Tibial nerve (tissue), 4 donors: Measurements from ENCODE around the gene MPP7. TPM values are rescaled to one million over a fixed set of nuclear protein-coding genes. Genes with fewer than 3 reads are reported as not detected.
"Not testable (repeated sequence)": the region's sequence is repeated elsewhere in the genome, so short reads cannot be mapped to it uniquely, and the experiment has no call there.

Source experiments
- DNase-seq, 2 donors: peaks; one replicate each; pipeline ENCODE4 v3.0.0-alpha.2; 2019; ENCODE audit warnings: low spot score in 2 of 2
- H3K27ac ChIP-seq, 4 donors: fragments of 200-600 bp; sonication (generic) in 3 of 4; one replicate each; pipeline ENCODE4 v1.5.1; 2017 to 2019; ENCODE audit warnings: mild to moderate bottlenecking in 1 of 4
- H3K27me3 ChIP-seq, 2 donors: fragments of 200-600 bp; sonication (generic) in 1 of 2; one replicate each; pipeline versions ENCODE4 v1.5.1 to v1.6.0; 2017 to 2019
- H3K36me3 ChIP-seq, 3 donors: fragments of 200-600 bp; sonication (generic); one replicate each; pipeline ENCODE4 v1.5.1; 2018 to 2019
- H3K4me1 ChIP-seq, 4 donors: fragments of 200-600 bp; sonication (generic) in 3 of 4; one replicate each; pipeline ENCODE4 v1.5.1; 2017 to 2019
- H3K4me3 ChIP-seq, 4 donors: fragments of 200-600 bp; sonication (generic) in 3 of 4; one replicate each; pipeline ENCODE4 v1.5.1; 2017 to 2019; ENCODE audit warnings: mild to moderate bottlenecking in 1 of 4, moderate library complexity in 1 of 4
- H3K9me3 ChIP-seq, 4 donors: fragments of 200-600 bp; sonication (generic) in 3 of 4; one replicate each; pipeline ENCODE4 v1.5.1; 2017 to 2019
- EP300 ChIP-seq, 2 donors: sonication (generic); formaldehyde crosslinking; IDR thresholded peaks; one replicate each; pipeline ENCODE4 v1.6.1; 2017; ENCODE audit warnings: antibody characterized with exemption in 2 of 2, mild to moderate bottlenecking in 1 of 2
- POLR2A ChIP-seq, 2 donors: fragments of 450-650 bp; IDR thresholded peaks; one replicate each; pipeline ENCODE4 v1.6.1; 2017; ENCODE audit warnings: antibody characterized with exemption in 2 of 2, mild to moderate bottlenecking in 2 of 2, moderate library complexity in 2 of 2
- WGBS, 2 donors: methylation state at CpG; one replicate each; pipeline ENCODE4 v1.1.5; 2018; 5-methylcytosine and 5-hydroxymethylcytosine counted together
- total RNA-seq, 4 donors: library from RNA; depleted of rRNA; stranded (reverse); fragments of >200 nt; gene quantifications; one replicate each; pipeline ENCODE4 v1.1.0, GENCODE V29; 2016
- TF ChIP-seq, protein P1 (sequence below), 5 experiments: fragments of 200-600 bp in 3 of 5; fragments of 450-650 bp in 2 of 5; sonication (generic) in 3 of 5; IDR thresholded peaks; one replicate each; pipeline ENCODE4 v1.5.1; 2016 to 2019; ENCODE audit warnings: antibody characterized with exemption in 5 of 5, mild to moderate bottlenecking in 3 of 5, moderate library complexity in 2 of 5

The MPP7 gene
- total RNA-seq, 4 donors from 2014 or later, result 1.5 to 8.4 (median 4.3) TPM

DNA sequence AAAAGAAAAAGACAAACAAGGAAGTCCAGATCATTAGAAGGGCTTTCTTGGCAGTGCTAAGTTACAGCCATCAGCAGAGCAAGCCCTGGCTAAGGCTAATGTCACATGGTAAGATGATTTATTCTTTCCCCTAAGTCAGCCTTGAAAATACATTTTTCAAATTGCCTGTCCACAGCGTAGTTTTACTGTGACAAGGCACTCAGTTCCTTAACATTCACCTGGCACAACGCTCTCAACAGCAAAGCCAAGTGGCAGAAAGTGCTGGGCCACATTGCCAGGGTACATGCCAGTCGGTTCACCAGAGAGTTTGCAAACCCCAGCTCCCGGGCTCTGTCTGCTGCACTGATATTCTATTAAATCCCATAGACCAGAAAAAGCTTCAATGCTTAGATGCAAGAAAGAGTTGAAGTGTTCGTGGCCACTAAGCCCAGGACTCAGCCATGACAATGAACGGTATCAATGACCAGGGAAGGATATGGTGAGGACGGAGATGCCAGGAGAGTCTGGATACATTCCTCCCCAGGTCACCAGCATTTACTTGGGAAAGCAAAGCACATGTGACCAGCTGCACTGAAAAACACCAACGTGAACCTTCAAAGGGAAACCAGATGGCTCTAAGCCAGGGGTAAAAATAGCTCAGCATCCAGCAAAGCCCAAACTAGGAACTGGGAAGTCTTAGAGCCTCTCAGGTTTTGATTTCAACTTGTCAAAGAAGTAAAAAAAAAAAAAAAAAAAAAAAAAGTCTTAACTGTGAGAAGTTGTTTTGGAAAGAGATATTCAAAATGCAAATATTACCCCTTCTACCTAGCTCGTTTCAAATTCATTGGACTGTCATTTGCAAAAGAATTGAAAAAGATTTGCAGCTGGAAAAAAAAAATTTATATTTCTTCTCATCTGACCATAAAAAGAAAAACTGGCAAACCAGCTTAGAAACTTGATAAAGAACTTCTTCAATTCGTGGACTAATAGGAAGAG lies 23.9 kb upstream of the MPP7 start:
- H3K4me1 ChIP-seq, result peaks cover 0 to 28% (median 5%) of the 10 kb centered on the region in 4 donors
- DNase-seq, result peak in 1 of 2 donors; percentile 9
- H3K27ac ChIP-seq, result peak overlapping the region in 3 of 4 donors; percentile 38 to 73 (median 63)
- WGBS, 2 donors, result 34 to 47% methylated on average over 10 of the region's 10 CpGs
- H3K9me3 ChIP-seq, result no peaks in the 10 kb centered on the region
- no peaks in the 10 kb centered on the region for H3K36me3 ChIP-seq
- no peaks in the 10 kb centered on the region for H3K27me3 ChIP-seq
- TF ChIP-seq EP300 (IDR thresholded peaks at IDR 0.05) (no peak), POLR2A (IDR thresholded peaks at IDR 0.05) (no peak)
- TF ChIP-seq, protein P1, sequence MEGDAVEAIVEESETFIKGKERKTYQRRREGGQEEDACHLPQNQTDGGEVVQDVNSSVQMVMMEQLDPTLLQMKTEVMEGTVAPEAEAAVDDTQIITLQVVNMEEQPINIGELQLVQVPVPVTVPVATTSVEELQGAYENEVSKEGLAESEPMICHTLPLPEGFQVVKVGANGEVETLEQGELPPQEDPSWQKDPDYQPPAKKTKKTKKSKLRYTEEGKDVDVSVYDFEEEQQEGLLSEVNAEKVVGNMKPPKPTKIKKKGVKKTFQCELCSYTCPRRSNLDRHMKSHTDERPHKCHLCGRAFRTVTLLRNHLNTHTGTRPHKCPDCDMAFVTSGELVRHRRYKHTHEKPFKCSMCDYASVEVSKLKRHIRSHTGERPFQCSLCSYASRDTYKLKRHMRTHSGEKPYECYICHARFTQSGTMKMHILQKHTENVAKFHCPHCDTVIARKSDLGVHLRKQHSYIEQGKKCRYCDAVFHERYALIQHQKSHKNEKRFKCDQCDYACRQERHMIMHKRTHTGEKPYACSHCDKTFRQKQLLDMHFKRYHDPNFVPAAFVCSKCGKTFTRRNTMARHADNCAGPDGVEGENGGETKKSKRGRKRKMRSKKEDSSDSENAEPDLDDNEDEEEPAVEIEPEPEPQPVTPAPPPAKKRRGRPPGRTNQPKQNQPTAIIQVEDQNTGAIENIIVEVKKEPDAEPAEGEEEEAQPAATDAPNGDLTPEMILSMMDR (IDR thresholded peaks at IDR 0.05), result no peak
- no peak overlapping the region for H3K4me3 ChIP-seq

DNA sequence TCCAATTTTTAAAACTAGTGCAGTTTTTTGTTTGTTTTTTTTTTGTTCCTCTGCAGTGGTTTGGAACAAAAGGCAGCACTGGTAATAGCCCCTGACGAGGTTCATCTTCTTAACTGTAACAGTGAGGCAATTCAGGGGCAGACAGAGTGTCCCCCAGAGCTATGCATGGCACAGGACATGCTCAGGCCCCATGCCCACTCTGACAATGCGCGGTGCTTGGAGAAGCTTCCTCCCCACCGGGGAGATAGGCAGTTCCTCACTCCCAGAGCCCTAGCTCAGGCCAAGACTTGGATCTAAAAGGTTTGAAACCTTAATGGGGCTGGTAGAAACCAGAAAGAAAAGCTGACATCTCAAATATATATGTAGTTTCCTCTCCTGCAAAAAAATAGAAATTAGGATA lies 17.9 kb upstream of the MPP7 start:
- Histone ChIP-seq H3K4me3 (no peak overlapping the region), H3K27me3 (no peaks in the 10 kb centered on the region), H3K27ac (no peak overlapping the region), H3K36me3 (no peaks in the 10 kb centered on the region), H3K4me1 (no peaks in the 10 kb centered on the region), H3K9me3 (no peaks in the 10 kb centered on the region)
- DNase-seq, result no peak
- TF ChIP-seq, protein P1 (IDR thresholded peaks at IDR 0.05), result no peak
- 67% methylated on average over 4 of the region's 4 CpGs for WGBS, 2 donors

DNA sequence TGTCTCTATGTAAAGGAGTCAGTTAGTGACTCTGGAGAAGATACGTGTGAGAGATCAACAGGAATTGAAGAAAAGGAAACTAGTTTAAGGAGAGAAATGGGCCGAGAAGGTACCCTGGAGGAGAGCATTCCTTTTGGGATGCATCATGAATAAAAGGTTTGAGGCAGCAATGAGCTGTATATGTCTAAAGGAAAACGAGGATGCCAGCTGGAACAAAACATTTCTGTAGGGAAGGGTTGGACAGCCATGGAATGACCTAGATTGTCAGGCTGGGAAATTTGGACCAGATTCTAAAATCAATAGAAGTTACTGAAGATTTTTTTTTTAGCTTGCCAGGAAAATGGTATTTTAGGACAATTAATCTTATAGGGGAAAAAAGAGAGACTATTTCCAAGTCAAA lies 17.2 kb upstream of the MPP7 start:
- H3K36me3 ChIP-seq, result no peaks in the 10 kb centered on the region
- no peak overlapping the region for H3K4me3 ChIP-seq
- no peak overlapping the region for H3K27ac ChIP-seq
- TF ChIP-seq POLR2A (IDR thresholded peaks at IDR 0.05) (no peak), EP300 (IDR thresholded peaks at IDR 0.05) (no peak)
- TF ChIP-seq, protein P1 (IDR thresholded peaks at IDR 0.05), result no peak
- no peaks in the 10 kb centered on the region for H3K9me3 ChIP-seq
- no peaks in the 10 kb centered on the region for H3K4me1 ChIP-seq
- no peaks in the 10 kb centered on the region for H3K27me3 ChIP-seq
- no peak for DNase-seq
- 62 to 73% methylated on average over 3 of the region's 3 CpGs for WGBS, 2 donors

DNA sequence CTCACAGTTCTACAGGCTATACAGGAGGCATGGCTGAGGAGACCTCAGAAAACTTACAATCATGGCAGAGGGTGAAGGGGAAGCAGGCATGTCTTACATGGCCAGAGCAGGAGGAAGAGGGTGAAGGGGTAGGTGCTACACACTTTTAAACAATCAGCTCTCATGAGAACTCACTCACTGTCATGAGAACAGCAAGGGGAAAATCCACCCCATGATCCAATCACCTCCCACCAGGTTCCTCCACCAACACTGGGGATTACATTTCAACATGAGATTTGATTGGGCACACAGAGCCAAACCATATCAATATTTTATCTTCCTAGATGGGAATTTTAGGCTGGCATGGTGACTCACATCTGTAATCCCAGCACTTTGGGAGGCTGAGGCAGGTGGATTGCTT lies 16.2 kb upstream of the MPP7 start:
- H3K4me3 ChIP-seq, H3K27me3 ChIP-seq, H3K9me3 ChIP-seq, H3K36me3 ChIP-seq, DNase-seq, H3K4me1 ChIP-seq, H3K27ac ChIP-seq: not testable (repeated sequence)

DNA sequence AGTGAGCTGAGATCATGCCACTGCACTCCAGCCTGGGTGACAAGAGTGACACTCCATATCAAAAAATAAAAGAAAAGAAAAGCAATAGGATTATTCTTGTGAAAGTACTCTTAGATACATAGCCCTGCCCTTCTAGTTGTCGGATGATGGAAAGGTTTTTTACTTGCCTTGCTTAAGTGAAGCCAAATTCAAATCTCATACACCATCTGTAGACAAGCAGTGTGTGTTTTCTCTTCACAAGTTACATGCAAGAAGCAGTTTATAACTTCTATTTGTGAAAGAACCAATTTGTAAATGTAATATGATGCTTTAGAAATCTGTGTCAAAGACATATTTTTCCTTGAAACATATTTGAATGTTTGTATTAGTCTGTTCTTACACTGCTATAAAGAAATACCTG lies 15.8 kb upstream of the MPP7 start:
- H3K36me3 ChIP-seq, result no peaks in the 10 kb centered on the region
- H3K9me3 ChIP-seq, result no peaks in the 10 kb centered on the region
- 83 to 84% methylated on average over 1 of the region's 1 CpG for WGBS, 2 donors
- H3K4me3 ChIP-seq, result no peak overlapping the region
- no peaks in the 10 kb centered on the region for H3K4me1 ChIP-seq
- DNase-seq, result no peak
- H3K27ac ChIP-seq, result no peak overlapping the region
- H3K27me3 ChIP-seq, result no peaks in the 10 kb centered on the region
- no peak for TF ChIP-seq POLR2A (IDR thresholded peaks at IDR 0.05)
- no peak for TF ChIP-seq EP300 (IDR thresholded peaks at IDR 0.05)
- TF ChIP-seq, protein P1 (IDR thresholded peaks at IDR 0.05), result no peak
